Activated CD4-positive, alpha-beta T cell treated with anti-CD3 and anti-CD28 coated beads for 48 hours (primary cell): ENCODE measurements around the gene BORCS6.

Source experiments
- DNase-seq: peaks from one replicate; pipeline ENCODE4 v3.0.0-alpha.2; 2020

The BORCS6 gene

GRCh38 chr17:8153957-8154607 lies 35.9 kb downstream of the BORCS6 start:
- DNase-seq, result peak; percentile 93

GRCh38 chr17:8153525-8153956 lies 36.4 kb downstream of the BORCS6 start:
- DNase-seq, result peak; percentile 81

DNA sequence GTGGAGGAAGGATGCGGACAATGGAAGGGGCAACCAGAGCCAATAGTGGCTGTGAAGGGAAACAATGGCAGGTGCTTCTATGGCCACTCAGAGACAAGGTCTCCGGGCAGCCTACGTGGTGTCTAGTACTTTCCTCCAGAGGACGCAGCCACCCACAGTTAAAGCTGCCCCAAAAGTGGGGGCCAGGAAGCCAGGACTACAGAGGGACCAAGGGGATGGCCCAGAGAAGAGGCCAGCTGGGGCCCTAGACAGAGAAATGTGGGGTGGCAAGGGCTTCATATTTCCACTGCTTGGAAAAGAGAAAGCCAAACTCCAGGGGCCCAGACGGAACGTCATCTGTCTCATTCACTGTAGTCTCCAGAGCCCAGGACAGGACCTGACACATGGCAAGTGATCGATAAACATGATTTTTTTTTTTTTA lies 36.9 kb downstream of the BORCS6 start:
- no peak for DNase-seq

GRCh38 chr17:8152112-8152775 lies 37.7 kb downstream of the BORCS6 start, which contains the start of gene PER1:
TSS of gene PER1 (minus strand) at chr17:8152404. CDS start at chr17:8150706, 1,698 bp downstream.
- peak; percentile 95 for DNase-seq

- DNase-seq, result peak; percentile 54
These were observed 38.3 kb downstream of the BORCS6 start for GRCh38 chr17:8151641-8152111.

GRCh38 chr17:8151120-8151640 lies 38.8 kb downstream of the BORCS6 start:
- DNase-seq, result peak; percentile 89

DNA sequence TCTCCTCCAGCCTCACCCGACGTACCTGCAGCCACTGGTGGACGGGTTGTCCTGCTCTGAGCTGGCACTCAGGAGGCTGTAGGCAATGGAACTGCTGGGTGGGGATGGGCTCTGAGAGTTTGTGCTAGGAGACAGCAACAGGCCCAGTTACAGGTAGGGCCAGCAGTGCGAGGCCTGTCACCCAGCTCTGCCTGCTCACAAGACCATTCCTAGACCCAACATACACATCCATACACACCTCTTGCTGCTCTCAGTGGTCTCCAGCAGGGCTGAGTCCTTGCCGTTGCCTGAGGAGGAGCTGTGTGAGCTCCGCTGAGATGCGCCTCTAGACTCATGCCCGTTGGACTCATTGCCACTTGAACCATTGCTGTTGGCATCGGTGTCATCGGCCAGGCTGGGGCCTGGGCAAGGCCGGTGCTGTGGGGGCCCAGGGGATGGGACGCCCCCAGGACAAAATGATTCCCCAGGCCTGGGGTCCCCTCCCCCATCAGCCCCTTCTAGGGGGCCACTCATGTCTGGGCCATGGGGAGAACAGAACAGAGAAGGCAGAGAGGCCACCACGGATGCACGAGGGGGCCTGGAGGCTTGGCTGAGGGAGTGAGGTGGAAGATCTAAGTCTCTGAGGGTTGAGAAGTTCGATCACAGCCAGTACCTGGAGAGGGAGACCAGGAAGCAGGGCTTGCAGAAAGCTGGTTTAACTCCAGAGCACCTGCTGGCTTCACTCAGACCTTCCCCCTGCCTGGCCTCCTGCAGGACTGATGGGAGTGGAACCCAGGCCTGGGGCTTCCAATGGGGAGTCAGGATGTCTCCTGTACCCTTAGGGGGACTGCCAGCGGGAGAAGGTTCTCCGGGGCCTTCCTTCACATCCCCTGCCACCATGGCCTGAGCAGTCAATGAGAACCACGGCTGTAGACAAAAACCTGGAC lies 39.5 kb downstream of the BORCS6 start:
- DNase-seq, result no peak

DNA sequence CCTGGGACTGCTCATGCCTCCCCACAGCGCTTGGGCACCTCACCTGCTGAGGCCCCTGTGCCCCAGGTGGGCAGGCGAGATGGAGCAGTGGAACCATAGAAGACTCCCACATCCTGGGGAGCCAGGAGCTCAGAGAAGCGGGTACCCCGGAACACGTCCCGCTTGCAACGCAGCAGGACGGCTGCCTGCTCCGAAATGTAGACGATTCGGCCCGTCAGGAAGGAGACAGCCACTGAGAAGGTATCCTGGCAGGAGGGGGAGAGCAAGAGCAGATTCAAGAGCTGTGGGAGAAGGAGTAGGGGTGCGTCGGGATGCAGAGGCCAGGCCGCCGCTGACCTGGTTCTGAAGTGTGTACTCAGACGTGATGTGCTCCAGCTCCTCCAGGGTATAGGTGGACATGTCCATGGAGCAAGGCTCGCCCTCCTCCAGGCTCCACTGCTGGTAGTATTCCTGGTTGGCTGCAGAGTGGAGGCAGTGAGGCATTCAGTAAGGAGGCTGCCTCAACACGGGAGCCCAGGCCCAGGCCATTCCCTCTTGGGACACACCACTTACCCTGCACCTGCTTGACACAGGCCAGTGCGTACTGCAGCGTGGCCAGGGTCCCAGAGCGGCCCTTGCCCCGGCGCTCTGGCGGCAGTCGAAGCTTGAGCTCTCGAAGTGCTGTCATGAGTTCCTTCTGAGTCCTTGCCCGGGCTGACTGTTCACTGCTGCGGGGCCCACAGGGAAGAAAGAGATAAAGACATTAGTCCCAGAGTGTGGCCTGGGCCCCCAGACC lies 40.4 kb downstream of the BORCS6 start:
- DNase-seq, result no peak

GRCh38 chr17:8148560-8148959 lies 41.4 kb downstream of the BORCS6 start:
- DNase-seq, result no peak

DNA sequence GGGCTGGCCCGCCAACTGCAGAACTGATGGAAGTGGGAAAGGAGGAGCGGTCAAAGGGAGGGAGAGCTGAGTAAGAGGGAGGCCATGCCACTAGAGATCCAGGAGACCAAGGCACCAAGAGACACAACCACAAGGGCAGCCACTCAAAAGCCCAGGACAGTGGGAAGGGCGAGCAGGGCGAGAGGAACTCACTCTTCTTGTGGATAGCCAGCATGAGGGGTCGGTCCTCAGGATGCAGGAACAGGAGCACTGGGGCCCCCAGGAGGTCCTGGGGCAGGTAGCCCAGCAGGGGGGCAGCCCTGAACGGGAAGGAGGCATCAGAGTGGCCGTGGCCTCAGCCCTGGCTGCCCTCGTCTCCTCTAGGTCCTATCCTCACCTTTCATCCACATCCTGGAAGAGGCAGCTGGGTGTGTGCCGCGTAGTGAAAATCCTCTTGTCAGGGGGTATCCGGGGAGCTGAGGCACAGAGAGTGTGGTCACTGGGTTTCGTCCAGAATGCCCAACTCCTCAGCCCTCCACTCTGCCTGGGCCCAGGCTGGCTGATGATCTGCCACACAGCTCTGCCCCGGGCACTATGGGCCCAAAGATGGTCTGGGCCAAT lies 42.1 kb downstream of the BORCS6 start:
- DNase-seq, result no peak

DNA sequence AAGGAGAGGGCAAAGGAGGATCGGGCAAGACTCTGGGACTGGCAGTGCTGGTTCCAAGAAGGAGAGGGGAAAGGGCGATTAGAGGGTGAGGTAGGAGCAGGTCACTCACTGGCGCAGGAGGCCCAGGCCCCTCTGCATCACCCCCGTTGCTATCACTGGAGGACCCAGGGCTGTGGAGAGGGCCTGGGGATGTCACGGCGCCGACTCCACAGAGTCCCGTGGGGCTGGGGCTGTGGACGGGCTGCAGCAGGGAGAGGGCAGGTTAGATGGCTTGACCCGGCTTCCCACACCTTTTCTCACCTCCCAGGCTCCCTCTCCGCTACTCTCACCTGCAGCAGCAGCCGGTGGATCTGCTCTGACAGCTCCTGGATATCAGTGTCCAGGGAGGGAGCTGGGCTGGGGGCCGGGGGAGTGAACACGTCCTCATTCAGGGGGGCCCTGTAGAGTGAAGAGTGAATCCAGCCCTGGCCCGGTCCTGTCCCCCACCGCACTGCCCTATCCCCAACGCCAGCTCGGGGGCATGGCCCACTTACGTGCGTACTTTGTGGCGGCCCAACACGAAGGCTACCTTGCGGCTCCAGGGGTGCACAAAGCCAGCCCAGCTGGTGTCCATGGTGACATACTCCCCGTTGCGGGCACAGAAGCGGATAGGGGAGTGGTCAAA lies 42.7 kb downstream of the BORCS6 start:
- DNase-seq, result no peak

DNA sequence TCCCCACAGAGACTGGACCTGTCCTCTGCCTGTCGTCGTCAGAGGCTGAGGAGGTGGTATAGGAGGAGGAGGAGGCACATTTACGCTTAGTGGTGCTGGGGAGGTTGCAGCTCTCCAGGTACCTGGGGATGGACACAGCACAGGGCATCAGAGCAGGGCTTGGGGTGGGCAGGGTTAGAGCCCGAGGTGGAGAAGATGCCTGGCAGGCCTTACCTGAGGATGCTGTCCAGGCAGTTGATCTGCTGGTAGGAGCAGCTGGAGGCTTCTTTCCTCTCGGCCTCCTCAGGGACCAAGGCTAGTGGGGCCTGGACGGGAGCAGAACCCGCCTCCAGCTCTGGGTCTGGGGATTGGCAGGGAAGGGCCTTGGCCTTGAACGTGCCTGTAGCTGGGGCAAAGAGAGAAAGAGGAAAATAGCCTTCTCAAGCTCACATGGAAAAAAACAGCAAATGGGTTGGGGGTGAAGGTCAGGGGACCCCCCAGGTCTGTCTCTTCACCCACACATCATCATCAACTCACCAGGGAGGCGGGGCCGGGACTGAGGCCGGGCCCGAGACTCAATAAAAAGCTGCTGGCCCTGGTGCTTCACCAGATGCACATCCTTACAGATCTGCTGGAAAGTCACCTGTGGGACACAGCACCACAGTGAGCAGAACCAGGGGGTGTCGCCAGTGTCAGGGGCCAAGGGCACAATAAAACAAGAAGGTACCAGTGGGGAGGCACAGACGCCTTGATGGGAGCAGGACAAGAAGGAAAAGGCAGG lies 43.4 kb downstream of the BORCS6 start:
- DNase-seq, result no peak

- no peak for DNase-seq
These were observed 44.2 kb downstream of the BORCS6 start for GRCh38 chr17:8145811-8146210.

DNA sequence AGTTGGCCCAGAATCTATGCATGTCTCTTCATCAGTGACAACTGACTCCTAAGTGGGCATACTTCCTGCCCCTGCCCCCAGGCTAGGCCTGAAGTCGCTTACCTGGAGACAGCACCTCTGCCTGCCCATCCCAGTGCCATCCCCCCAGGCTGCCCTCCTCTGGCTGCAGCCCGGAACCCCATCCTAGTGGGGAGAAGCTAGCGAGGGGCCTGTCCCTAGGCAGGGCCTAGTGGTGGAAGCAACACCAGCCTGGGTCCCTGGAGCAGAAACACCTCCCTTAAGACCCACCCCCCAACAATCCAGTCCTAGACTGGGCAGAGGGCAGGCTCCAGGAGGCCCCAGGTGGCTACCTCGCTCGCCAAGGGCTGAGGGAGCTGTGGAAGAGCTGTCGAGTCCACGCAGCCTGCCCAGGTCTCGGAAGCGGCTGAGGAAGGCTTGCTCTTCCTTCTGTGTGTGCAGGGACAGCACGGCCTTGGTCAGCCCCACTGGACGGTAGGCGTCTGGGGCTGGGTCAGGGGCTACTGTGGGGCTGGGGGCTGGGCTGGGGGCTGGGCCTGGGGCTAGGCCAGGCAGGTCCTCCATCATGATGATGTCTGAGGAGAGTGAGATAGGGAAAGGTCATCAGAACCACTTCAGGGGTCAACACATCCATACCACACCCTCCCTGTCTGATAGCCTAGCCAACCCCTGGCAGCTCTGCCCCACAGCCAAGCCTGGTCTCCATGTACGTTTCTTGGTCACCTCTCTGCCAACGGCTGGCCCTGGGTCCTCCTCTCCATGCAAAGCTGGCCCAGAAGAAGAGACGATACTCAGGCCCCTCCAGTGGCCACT lies 45.4 kb downstream of the BORCS6 start:
- DNase-seq, result no peak

- DNase-seq, result no peak
These were observed 46.2 kb downstream of the BORCS6 start for GRCh38 chr17:8143581-8144400.

DNA sequence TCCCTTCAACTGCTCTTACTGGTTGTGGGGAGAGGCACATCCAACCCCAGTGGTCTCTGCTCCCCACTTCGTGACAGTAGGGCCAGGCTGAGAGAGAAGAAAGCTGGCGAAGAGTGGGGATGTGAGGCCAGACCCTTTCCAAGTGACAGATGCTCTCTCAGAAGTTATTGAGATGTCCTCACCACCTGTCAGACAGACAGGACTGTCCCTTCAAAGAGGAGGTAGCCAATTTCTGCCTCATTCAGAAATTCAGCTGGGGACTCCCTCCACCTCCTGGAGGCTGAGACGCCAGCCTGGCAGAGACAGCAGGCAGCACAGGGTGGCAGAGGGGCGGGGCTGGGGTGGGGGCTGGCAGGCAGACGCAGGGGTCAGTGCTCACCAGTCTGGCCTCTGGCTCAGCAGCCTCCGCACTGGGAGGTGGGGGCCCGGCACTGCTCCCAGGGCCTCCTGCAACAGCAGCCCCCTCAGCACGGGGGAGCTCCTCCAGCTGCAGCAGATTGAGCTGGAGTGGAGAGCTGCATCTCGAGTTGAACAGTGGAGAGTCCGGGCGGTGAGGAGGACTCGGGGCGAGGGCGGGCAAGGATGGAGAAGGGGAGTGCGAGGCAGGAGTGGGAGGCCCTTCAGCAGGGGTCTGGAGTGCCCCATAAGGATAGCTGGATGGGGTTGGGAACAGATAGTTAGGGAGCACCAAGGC lies 46.9 kb downstream of the BORCS6 start:
- no peak for DNase-seq

DNA sequence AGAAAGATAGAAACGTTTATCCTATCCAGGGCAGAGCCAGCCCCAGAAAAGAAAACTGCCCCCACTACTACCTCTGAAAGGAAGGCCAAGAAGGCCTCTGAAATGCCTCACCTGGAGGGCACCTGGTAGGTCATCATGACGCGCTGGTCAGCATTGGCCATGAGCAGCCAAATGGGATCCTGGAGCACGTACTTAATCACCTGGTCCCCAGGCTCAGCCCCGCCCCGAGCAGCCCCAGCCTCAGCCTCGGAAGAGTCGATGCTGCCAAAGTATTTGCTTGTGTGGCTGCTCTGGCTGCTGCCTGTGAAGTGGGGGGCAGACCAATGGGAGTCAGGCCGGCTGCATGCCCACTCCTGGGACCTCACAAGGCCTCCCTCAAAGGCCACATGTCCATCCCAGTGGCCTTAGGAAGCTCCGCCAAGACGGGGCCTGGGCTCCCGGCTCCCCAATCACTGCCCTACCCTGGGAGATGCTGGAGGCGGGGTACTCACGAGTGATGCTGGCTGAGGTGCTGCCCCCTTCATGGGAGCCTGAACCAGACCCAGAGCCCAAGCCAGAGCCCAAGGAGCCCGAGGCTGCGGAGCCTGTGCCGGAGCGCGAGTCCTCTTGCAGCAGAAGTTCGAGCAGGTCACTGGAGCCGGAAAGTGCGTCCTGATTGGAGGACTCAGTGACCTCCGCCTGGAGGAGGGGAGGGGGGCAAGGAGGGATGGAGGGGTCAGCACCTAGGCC lies 47.7 kb downstream of the BORCS6 start:
- no peak for DNase-seq
